PFSK-1 (cell line): ENCODE measurements around the gene CDC42EP4.

Source experiments
- FOXP2 ChIP-seq: optimal IDR thresholded peaks from 2 replicates; pipeline ENCODE3; 2011; ENCODE audit warnings: borderline replicate concordance, control low read depth, inconsistent platforms; ENCODE audit not compliant: insufficient read depth; ENCODE audit errors: extremely low read length, extremely low read depth
- POLR2AphosphoS5 ChIP-seq: IDR thresholded peaks from 2 replicates; pipeline ENCODE4 v1.6.1; 2012; ENCODE audit warnings: low read depth, mild to moderate bottlenecking, control low read depth, low read length, moderate library complexity
- SIN3A ChIP-seq: IDR thresholded peaks from 2 replicates; pipeline ENCODE4 v1.6.1; 2012; ENCODE audit warnings: mild to moderate bottlenecking, low read length, moderate library complexity, borderline replicate concordance; ENCODE audit not compliant: insufficient read depth
- TAF1 ChIP-seq: IDR thresholded peaks from 2 replicates; pipeline ENCODE4 v1.6.1; 2012; ENCODE audit warnings: low read length, control low read depth, borderline replicate concordance; ENCODE audit not compliant: insufficient read depth
- TF ChIP-seq, protein P1 (sequence below), 2 experiments: IDR thresholded peaks; 2 replicates each; pipeline versions ENCODE4 v1.6.1 to v1.8.0; 2011 to 2012; ENCODE audit warnings: low read depth in 2 of 2, low read length in 2 of 2, control low read depth in 1 of 2, inconsistent platforms in 1 of 2, mild to moderate bottlenecking in 1 of 2, moderate library complexity in 1 of 2; ENCODE audit not compliant: insufficient read depth in 1 of 2

CDC42EP4 gene

DNA sequence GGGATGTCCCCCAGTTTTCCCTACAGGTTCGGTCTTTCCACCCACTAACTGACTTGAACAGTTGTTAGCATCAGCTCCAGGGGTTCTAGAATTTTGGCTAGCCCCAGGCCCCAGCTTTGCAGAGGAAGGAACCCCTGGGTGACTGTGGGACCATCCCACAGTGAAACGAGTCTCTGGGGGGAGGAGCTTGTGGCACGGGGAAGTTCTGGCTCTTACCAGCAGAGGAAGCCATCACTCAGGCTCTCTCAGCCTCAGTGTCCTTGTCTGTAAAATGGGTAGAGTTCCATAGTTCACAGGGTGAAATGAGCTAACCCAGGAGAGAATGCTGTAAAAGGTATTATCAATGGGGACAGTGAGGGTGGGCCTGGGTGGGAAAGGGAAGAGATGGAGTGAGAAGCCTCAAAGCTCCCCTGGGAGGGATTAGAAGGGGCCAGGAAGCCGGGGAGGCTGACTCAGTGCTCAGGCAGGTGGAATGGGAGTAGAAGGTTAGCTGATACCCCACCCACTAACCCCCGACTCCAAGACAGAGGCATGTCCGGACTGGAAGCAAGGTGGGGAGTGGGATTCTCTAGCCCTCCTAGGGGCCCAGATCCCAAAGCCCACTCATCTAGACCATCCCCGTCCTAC is 30.9 kb upstream of the CDC42EP4 start:
- TF ChIP-seq TAF1 (no peak), FOXP2 (no peak), SIN3A (no peak), POLR2AphosphoS5 (no peak)
- TF ChIP-seq, protein P1, sequence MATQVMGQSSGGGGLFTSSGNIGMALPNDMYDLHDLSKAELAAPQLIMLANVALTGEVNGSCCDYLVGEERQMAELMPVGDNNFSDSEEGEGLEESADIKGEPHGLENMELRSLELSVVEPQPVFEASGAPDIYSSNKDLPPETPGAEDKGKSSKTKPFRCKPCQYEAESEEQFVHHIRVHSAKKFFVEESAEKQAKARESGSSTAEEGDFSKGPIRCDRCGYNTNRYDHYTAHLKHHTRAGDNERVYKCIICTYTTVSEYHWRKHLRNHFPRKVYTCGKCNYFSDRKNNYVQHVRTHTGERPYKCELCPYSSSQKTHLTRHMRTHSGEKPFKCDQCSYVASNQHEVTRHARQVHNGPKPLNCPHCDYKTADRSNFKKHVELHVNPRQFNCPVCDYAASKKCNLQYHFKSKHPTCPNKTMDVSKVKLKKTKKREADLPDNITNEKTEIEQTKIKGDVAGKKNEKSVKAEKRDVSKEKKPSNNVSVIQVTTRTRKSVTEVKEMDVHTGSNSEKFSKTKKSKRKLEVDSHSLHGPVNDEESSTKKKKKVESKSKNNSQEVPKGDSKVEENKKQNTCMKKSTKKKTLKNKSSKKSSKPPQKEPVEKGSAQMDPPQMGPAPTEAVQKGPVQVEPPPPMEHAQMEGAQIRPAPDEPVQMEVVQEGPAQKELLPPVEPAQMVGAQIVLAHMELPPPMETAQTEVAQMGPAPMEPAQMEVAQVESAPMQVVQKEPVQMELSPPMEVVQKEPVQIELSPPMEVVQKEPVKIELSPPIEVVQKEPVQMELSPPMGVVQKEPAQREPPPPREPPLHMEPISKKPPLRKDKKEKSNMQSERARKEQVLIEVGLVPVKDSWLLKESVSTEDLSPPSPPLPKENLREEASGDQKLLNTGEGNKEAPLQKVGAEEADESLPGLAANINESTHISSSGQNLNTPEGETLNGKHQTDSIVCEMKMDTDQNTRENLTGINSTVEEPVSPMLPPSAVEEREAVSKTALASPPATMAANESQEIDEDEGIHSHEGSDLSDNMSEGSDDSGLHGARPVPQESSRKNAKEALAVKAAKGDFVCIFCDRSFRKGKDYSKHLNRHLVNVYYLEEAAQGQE (IDR thresholded peaks at IDR 0.05; ENCODE audit: insufficient read depth in 1 of 2, low read depth in 2 of 2, low read length in 2 of 2), result no peak

DNA sequence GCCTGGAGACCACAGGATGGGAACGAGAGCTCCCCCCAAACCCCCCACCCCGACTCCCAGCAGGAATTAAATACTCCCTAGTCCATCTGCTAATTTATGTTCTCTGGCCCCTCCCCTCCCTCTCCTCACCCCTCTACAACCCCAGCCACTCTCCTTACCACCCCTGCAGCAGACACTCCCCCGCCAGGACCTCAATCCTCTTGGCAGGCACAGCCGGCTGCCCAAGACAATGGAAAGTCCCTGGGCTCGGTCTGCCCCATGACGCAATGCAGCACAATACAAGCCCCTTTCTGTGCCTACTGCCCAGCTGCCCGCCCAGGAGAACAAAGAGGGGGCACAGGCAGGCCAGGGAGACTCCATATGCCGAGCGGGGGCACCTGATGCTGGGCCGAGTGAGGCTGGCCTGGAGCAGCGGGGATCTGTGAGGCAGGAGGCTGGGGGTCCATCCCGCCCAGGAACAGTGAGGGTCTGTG is 30.3 kb upstream of the CDC42EP4 start:
- TF ChIP-seq FOXP2 (no peak), TAF1 (no peak), SIN3A (no peak), POLR2AphosphoS5 (no peak)
- TF ChIP-seq, protein P1 (IDR thresholded peaks at IDR 0.05; ENCODE audit: insufficient read depth in 1 of 2, low read depth in 2 of 2, low read length in 2 of 2), result no peak

DNA sequence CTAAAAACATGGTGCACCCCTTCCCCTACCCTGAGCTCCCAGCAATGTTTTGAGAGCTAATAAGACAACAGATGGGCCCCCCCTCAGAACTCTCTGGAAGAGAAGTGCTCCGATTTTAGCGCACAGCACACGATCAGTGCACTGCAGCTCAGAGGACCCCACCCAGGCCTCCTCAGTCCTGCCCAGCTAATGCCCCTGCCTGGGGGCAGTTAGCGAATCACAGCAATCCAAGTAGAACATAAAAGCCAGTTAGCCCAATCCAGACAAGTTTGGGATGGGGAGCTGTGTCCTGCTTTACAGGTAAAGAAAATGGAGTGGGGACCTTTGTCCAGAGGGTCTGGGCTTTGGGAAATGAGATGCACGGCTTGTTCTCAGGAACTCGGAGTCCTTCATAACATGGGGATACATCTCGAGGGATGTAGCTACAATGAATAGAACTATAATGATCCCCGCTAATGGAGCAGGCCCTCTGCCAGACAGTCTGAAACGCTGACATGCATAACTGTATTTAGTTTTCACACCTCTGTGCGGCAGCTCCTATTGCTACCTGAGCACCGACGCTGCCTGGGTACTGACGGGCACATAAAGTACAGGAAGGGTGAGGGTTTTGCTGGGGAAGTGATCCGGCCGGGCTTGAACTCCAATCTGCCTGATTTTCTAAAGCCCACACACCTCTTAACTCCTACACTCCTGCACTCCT is 29.7 kb upstream of the CDC42EP4 start:
- no peak for TF ChIP-seq SIN3A
- TF ChIP-seq POLR2AphosphoS5, result no peak

DNA sequence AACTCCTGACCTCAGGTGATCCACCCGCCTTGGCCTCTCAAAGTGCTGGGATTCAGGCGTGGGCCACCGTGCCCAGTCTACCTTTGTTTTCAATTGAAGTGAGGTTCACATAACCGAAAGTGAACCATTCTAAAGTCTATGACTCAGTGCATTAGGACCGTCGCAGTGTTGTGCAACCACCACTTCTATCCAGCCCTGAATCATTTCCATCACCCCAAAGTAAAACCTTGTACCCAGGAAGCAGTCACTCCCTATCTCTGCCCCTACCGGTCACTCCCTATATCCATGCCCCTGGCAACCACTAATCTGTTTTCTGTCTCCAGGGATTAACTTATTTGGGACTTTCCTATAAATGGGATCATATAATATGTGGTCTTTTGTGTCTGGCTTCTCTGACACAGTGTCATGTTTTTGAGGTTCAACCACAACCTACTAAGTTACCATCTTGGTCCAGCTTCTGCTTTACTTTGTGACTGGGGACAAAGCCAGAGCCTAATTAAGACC is 28.3 kb upstream of the CDC42EP4 start:
- TF ChIP-seq FOXP2, result no peak
- TF ChIP-seq TAF1, result no peak
- TF ChIP-seq POLR2AphosphoS5, result no peak
- TF ChIP-seq SIN3A, result no peak
- TF ChIP-seq, protein P1 (IDR thresholded peaks at IDR 0.05; ENCODE audit: insufficient read depth in 1 of 2, low read depth in 2 of 2, low read length in 2 of 2), result no peak

DNA sequence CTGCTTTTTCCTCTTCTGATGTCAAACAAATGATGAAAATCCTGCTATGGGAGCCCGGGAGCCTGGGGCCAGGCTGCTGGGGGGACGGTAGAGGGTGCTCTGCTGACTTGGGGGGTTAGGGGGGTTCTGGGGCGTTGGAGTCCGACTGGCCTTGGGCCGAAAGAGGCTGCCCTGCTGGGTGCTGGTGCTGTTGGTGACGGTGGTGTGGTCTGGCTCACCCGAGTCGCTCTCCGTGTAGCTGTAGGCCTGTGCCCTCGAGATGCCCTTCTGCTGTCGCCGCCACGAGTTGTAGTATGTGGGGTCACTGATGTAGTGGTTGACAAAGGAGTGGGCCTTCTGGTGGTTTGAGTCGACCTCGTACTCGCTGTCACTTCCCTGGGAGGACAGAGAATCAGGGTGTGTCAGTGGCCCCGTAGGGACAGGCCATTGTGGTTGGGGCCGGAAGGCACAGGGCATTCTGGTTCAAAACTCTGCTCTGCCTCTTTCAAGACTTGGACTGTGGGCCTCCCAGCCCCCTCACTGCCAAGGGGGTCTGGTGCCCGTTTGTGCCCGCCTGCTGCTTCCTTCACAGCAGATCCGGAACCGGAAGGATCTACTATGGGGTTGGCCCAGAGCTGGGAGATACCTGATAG is 26.9 kb upstream of the CDC42EP4 start:
- TF ChIP-seq TAF1, result no peak
- TF ChIP-seq POLR2AphosphoS5, result no peak
- no peak for TF ChIP-seq SIN3A
- TF ChIP-seq, protein P1 (IDR thresholded peaks at IDR 0.05; ENCODE audit: insufficient read depth in 1 of 2, low read depth in 2 of 2, low read length in 2 of 2), result no peak
- TF ChIP-seq FOXP2, result no peak
